Measurements from ENCODE around the gene ASXL3. TPM values are rescaled to one million over a fixed set of nuclear protein-coding genes. Genes with fewer than 3 reads are reported as not detected.

The ASXL3 gene
- total and polyA plus RNA-seq, 7 experiments from 2014 or later: not detected

GRCh38 chr18:33596178-33596854, 18.3 kb downstream of the ASXL3 start:
- Histone ChIP-seq H3K36me3 (ENCODE audit: control insufficient read depth in 2 of 3, insufficient read depth in 3 of 3, low read length in 3 of 3) (no peaks in the 10 kb centered on the region), H3K27me3 (ENCODE audit: control insufficient read depth in 2 of 2, insufficient read depth in 2 of 2, low read length in 2 of 2) (no peaks in the 10 kb centered on the region), H3K9me3 (ENCODE audit: control insufficient read depth in 2 of 3, low read length in 3 of 3) (no peaks in the 10 kb centered on the region), H3K4me1 (ENCODE audit: control insufficient read depth in 2 of 2, insufficient read depth in 2 of 2, low read length in 2 of 2) (no peaks in the 10 kb centered on the region), H3K27ac (ENCODE audit: low read depth, low read length) (no peak overlapping the region), H3K4me3 (ENCODE audit: low read length) (no peak overlapping the region)
- Mint-ChIP-seq H3K4me3 (no peak overlapping the region), H3K27me3 (no peaks in the 10 kb centered on the region), H3K36me3 (peaks cover 0 to 4% (median 0%) of the 10 kb centered on the region in 5 donors), H3K9me3 (peaks cover 0 to 12% (median 0%) of the 10 kb centered on the region in 11 donors), H3K27ac (no peak overlapping the region), H3K4me1 (no peaks in the 10 kb centered on the region)
- POLR2A ChIA-PET: no interaction called here
- CTCF ChIA-PET: no interaction called here
- no peak for DNase-seq
- intact Hi-C loops (cut with micrococcal nuclease): no loop called here
- no peak for ATAC-seq

GRCh38 chr18:33600846-33601245, 22.8 kb downstream of the ASXL3 start:
- Mint-ChIP-seq H3K4me3 (no peak overlapping the region), H3K27ac (no peak overlapping the region), H3K4me1 (no peaks in the 10 kb centered on the region), H3K27me3 (no peaks in the 10 kb centered on the region), H3K9me3 (peaks cover 2 to 21% (median 4%) of the 10 kb centered on the region in 11 donors), H3K36me3 (no peaks in the 10 kb centered on the region)
- DNase-seq: no peak
- Histone ChIP-seq H3K9me3 (ENCODE audit: control insufficient read depth in 2 of 3, low read length in 3 of 3) (no peaks in the 10 kb centered on the region), H3K27me3 (ENCODE audit: control insufficient read depth in 2 of 2, insufficient read depth in 2 of 2, low read length in 2 of 2) (no peaks in the 10 kb centered on the region), H3K27ac (ENCODE audit: low read depth, low read length) (no peak overlapping the region), H3K4me1 (ENCODE audit: control insufficient read depth in 2 of 2, insufficient read depth in 2 of 2, low read length in 2 of 2) (no peaks in the 10 kb centered on the region), H3K36me3 (ENCODE audit: control insufficient read depth in 2 of 3, insufficient read depth in 3 of 3, low read length in 3 of 3) (no peaks in the 10 kb centered on the region), H3K4me3 (ENCODE audit: low read length) (no peak overlapping the region)
- no peak for ATAC-seq
- intact Hi-C loops (cut with micrococcal nuclease): no loop called here
- POLR2A ChIA-PET: no interaction called here
- CTCF ChIA-PET: no interaction called here

- peaks cover 2 to 22% (median 5%) of the 10 kb centered on the region in 11 donors for H3K9me3 Mint-ChIP-seq
- DNase-seq (no peak), ATAC-seq (no peak)
- H3K27me3 Mint-ChIP-seq: no peaks in the 10 kb centered on the region
- intact Hi-C loops (cut with micrococcal nuclease): no loop called here
- Histone ChIP-seq H3K4me1 (ENCODE audit: control insufficient read depth in 2 of 2, insufficient read depth in 2 of 2, low read length in 2 of 2) (no peaks in the 10 kb centered on the region), H3K27ac (ENCODE audit: low read depth, low read length) (no peak overlapping the region), H3K4me3 (ENCODE audit: low read length) (no peak overlapping the region), H3K36me3 (ENCODE audit: control insufficient read depth in 2 of 3, insufficient read depth in 3 of 3, low read length in 3 of 3) (no peaks in the 10 kb centered on the region), H3K9me3 (ENCODE audit: control insufficient read depth in 2 of 3, low read length in 3 of 3) (no peaks in the 10 kb centered on the region), H3K27me3 (ENCODE audit: control insufficient read depth in 2 of 2, insufficient read depth in 2 of 2, low read length in 2 of 2) (no peaks in the 10 kb centered on the region)
- ChIA-PET CTCF (no interaction called here), POLR2A (no interaction called here)
- H3K4me3 Mint-ChIP-seq: no peak overlapping the region
- H3K4me1 Mint-ChIP-seq: no peaks in the 10 kb centered on the region
- H3K36me3 Mint-ChIP-seq: no peaks in the 10 kb centered on the region
- no peak overlapping the region for H3K27ac Mint-ChIP-seq
Measured at GRCh38 chr18:33603454-33603853, 25.4 kb downstream of the ASXL3 start.

- Mint-ChIP-seq H3K27ac (no peak overlapping the region), H3K4me3 (no peak overlapping the region), H3K9me3 (peaks cover 2 to 22% (median 6%) of the 10 kb centered on the region in 11 donors), H3K27me3 (no peaks in the 10 kb centered on the region), H3K4me1 (no peaks in the 10 kb centered on the region), H3K36me3 (no peaks in the 10 kb centered on the region)
- CTCF ChIA-PET: no interaction called here
- no peaks in the 10 kb centered on the region for H3K9me3 ChIP-seq (ENCODE audit: control insufficient read depth in 2 of 3, low read length in 3 of 3)
- H3K36me3 ChIP-seq (ENCODE audit: control insufficient read depth in 2 of 3, insufficient read depth in 3 of 3, low read length in 3 of 3): no peaks in the 10 kb centered on the region
- no peak overlapping the region for H3K27ac ChIP-seq (ENCODE audit: low read depth, low read length)
- POLR2A ChIA-PET: no interaction called here
- H3K4me3 ChIP-seq (ENCODE audit: low read length): no peak overlapping the region
- no peaks in the 10 kb centered on the region for H3K4me1 ChIP-seq (ENCODE audit: control insufficient read depth in 2 of 2, insufficient read depth in 2 of 2, low read length in 2 of 2)
- intact Hi-C loops (cut with micrococcal nuclease): no loop called here
- ATAC-seq (no peak), DNase-seq (no peak)
- no peaks in the 10 kb centered on the region for H3K27me3 ChIP-seq (ENCODE audit: control insufficient read depth in 2 of 2, insufficient read depth in 2 of 2, low read length in 2 of 2)
Measured at GRCh38 chr18:33605250-33605649, 27.2 kb downstream of the ASXL3 start.

- no peaks in the 10 kb centered on the region for H3K36me3 ChIP-seq (ENCODE audit: control insufficient read depth in 2 of 3, insufficient read depth in 3 of 3, low read length in 3 of 3)
- Mint-ChIP-seq H3K27me3 (no peaks in the 10 kb centered on the region), H3K4me3 (no peak overlapping the region), H3K4me1 (no peaks in the 10 kb centered on the region), H3K27ac (no peak overlapping the region), H3K36me3 (no peaks in the 10 kb centered on the region), H3K9me3 (peaks cover 2 to 22% (median 6%) of the 10 kb centered on the region in 11 donors)
- H3K27ac ChIP-seq (ENCODE audit: low read depth, low read length): no peak overlapping the region
- H3K4me1 ChIP-seq (ENCODE audit: control insufficient read depth in 2 of 2, insufficient read depth in 2 of 2, low read length in 2 of 2): no peaks in the 10 kb centered on the region
- ATAC-seq (no peak), DNase-seq (no peak)
- intact Hi-C loops (cut with micrococcal nuclease): no loop called here
- no peaks in the 10 kb centered on the region for H3K27me3 ChIP-seq (ENCODE audit: control insufficient read depth in 2 of 2, insufficient read depth in 2 of 2, low read length in 2 of 2)
- CTCF ChIA-PET: no interaction called here
- H3K4me3 ChIP-seq (ENCODE audit: low read length): no peak overlapping the region
- H3K9me3 ChIP-seq (ENCODE audit: control insufficient read depth in 2 of 3, low read length in 3 of 3): no peaks in the 10 kb centered on the region
- POLR2A ChIA-PET: no interaction called here
Measured at GRCh38 chr18:33606621-33607020, 28.6 kb downstream of the ASXL3 start.

- no peaks in the 10 kb centered on the region for H3K4me1 ChIP-seq (ENCODE audit: control insufficient read depth in 2 of 2, insufficient read depth in 2 of 2, low read length in 2 of 2)
- no peak for ATAC-seq
- no peaks in the 10 kb centered on the region for H3K36me3 ChIP-seq (ENCODE audit: control insufficient read depth in 2 of 3, insufficient read depth in 3 of 3, low read length in 3 of 3)
- intact Hi-C loops (cut with micrococcal nuclease): no loop called here
- no peaks in the 10 kb centered on the region for H3K27me3 Mint-ChIP-seq
- no peak overlapping the region for H3K27ac Mint-ChIP-seq
- no peak overlapping the region for H3K4me3 ChIP-seq (ENCODE audit: low read length)
- no peak overlapping the region for H3K27ac ChIP-seq (ENCODE audit: low read depth, low read length)
- H3K27me3 ChIP-seq (ENCODE audit: control insufficient read depth in 2 of 2, insufficient read depth in 2 of 2, low read length in 2 of 2): no peaks in the 10 kb centered on the region
- H3K9me3 ChIP-seq (ENCODE audit: control insufficient read depth in 2 of 3, low read length in 3 of 3): no peaks in the 10 kb centered on the region
- no peaks in the 10 kb centered on the region for H3K36me3 Mint-ChIP-seq
- no peaks in the 10 kb centered on the region for H3K4me1 Mint-ChIP-seq
- no peak overlapping the region for H3K4me3 Mint-ChIP-seq
- peaks cover 0 to 7% (median 0%) of the 10 kb centered on the region in 11 donors for H3K9me3 Mint-ChIP-seq
- CTCF ChIA-PET: no interaction called here
- no peak for DNase-seq
- POLR2A ChIA-PET: no interaction called here
Measured at GRCh38 chr18:33611525-33612135, 33.6 kb downstream of the ASXL3 start.

GRCh38 chr18:33612632-33613031, 34.6 kb downstream of the ASXL3 start:
- Mint-ChIP-seq H3K4me3 (no peak overlapping the region), H3K9me3 (peaks cover 0 to 7% (median 0%) of the 10 kb centered on the region in 11 donors), H3K4me1 (no peaks in the 10 kb centered on the region), H3K36me3 (no peaks in the 10 kb centered on the region), H3K27ac (no peak overlapping the region), H3K27me3 (no peaks in the 10 kb centered on the region)
- no peak for ATAC-seq
- no peak overlapping the region for H3K4me3 ChIP-seq (ENCODE audit: low read length)
- ChIA-PET POLR2A (no interaction called here), CTCF (no interaction called here)
- no peaks in the 10 kb centered on the region for H3K4me1 ChIP-seq (ENCODE audit: control insufficient read depth in 2 of 2, insufficient read depth in 2 of 2, low read length in 2 of 2)
- no peaks in the 10 kb centered on the region for H3K27me3 ChIP-seq (ENCODE audit: control insufficient read depth in 2 of 2, insufficient read depth in 2 of 2, low read length in 2 of 2)
- H3K36me3 ChIP-seq (ENCODE audit: control insufficient read depth in 2 of 3, insufficient read depth in 3 of 3, low read length in 3 of 3): no peaks in the 10 kb centered on the region
- DNase-seq: no peak
- no peaks in the 10 kb centered on the region for H3K9me3 ChIP-seq (ENCODE audit: control insufficient read depth in 2 of 3, low read length in 3 of 3)
- intact Hi-C loops (cut with micrococcal nuclease): no loop called here
- no peak overlapping the region for H3K27ac ChIP-seq (ENCODE audit: low read depth, low read length)
